Epithelial cell of prostate (primary cell): ENCODE data around the gene UPF1.
"Not testable (repeated sequence)": the region's sequence is repeated elsewhere in the genome, so short reads cannot be mapped to it uniquely, and the experiment has no call there.

Experiments used
- DNase-seq: peaks from one replicate; pipeline ENCODE4 v3.0.0-alpha.2; 2011; ENCODE audit warnings: low read depth, low spot score
- H3K27ac ChIP-seq: fragments of 450-650 bp; 2 replicates; pipeline ENCODE4 v1.5.1; 2017; ENCODE audit warnings: mild to moderate bottlenecking

Gene UPF1

DNA sequence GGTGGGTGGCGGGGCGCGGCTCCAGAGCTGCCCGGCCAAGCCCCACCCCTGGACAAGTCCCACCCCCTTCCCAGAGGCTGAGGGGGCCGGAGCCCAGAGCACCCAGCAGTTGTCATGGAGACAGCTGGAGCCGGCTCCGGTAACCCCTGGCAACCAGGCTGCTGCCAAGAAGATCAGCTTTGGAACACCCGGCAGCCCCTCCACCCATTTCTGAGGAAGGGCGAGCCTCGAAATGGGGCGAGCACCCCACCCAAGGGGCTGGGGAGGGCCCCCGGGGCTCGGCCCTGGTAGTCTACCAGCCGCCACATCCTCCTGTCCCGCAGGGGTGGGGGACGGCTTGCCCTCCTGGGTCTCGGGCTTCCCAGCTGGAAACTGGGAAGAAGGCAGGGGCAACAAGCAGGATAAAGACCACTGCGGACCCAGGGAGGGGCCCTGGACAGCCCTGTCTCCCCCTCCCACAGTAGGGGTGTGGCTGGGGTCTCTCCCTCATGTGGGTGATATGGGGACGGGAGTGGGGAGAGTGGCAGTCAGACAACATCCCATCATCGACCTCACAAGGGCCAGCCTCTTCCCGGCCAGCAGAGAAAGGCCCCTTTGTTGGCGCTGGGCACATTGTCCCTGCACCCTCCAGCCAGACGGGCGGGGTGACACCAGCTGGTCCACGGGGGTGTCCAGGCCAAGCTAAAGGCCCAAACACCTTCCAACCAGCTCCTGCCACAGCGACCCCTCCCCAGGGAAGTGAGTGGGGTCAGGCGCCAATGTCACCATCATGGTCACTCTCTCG lies 62.7 kb downstream of the UPF1 start:
- H3K27ac ChIP-seq = no peak overlapping the region
- no peak for DNase-seq

GRCh38 chr19:18895038-18895823 lies 63.5 kb downstream of the UPF1 start:
- DNase-seq = no peak
- no peak overlapping the region for H3K27ac ChIP-seq

DNA sequence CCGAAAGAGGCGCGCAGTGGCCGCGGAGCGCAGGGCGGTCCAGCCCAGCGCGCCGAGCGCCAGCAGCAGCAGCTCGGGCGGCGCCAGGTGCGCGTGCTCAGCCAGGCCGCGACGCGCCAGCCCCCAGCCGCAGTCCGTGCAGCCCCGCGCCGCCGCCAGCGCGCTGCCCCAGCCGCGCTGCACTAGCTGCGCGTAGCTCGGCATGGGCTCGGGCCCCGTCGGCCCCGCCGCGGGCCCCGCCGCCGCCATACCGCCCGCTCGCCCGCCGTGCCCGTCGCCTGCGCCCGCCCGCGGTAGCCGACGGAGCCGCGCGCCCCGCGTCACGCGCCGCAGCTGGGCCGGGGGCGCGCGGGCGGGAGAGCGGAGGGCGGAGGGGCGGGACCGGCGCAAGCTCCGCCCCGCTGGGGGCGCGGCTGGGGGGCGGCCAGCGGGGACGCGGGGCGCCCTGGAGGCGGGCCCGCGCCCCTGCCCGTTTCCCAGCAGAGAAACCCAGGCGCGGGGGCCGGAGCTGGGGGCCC lies 64.1 kb downstream of the UPF1 start, which contains the start of gene CERS1:
CERS1 (minus strand) TSS at position 335 of the 518 bp plus-strand sequence; CDS start at position 249, 86 bp downstream.
- no peak for DNase-seq
- no peak within 1 kb of the TSS for H3K27ac ChIP-seq

DNA sequence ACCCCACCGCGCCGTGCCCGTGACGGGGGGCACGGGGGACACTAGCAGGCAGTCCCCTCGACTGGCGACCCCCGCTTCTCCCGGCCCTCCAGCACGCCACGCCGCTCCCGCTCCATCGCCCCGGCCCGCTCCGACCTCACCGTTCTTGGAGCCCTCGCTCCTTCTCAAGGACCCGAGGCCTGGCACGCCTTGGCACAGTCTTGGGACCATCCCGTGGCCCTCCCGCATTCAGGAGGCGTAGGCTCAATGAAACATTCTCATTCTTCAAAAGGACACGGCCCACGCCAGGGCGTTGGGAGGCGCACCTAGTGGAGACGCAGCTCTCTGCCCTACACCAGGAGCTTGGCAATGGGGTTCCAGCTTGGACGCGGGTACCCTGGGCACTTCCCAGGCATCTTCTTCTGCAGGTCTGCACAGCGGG lies 64.7 kb downstream of the UPF1 start:
- H3K27ac ChIP-seq = no peak overlapping the region

GRCh38 chr19:18897094-18898029 lies 65.6 kb downstream of the UPF1 start:
- no peak overlapping the region for H3K27ac ChIP-seq
- DNase-seq = no peak

More for the DNA sequence above, 64.7 kb downstream of the UPF1 start:
- DNase-seq = no peak

DNA sequence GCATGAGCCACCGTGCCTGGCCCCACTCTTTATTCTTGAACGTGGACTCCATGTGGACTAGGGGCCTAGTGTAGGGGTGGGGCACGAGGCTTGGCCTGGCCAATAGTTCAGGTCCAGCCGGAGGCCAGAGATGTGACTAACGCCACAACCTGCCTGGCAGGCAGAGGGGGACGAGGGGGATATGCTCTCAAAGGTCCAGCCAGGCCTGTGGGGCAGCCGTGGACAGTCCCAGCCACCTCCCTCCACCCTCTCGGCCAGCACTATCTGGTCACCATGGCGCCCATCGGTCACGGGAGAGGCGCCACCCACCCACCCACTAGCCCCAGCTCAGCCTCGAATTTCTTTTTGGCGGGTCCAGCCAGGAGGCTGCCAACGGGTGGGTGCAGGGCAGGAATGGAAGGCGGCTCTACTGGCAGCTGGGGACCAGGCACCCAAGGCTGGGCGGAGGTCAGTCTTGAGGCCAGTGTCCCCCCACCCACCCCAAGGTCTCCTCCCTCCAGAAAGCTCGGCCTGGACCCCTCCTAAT lies 66.4 kb downstream of the UPF1 start:
- no peak overlapping the region for H3K27ac ChIP-seq
- DNase-seq = no peak

DNA sequence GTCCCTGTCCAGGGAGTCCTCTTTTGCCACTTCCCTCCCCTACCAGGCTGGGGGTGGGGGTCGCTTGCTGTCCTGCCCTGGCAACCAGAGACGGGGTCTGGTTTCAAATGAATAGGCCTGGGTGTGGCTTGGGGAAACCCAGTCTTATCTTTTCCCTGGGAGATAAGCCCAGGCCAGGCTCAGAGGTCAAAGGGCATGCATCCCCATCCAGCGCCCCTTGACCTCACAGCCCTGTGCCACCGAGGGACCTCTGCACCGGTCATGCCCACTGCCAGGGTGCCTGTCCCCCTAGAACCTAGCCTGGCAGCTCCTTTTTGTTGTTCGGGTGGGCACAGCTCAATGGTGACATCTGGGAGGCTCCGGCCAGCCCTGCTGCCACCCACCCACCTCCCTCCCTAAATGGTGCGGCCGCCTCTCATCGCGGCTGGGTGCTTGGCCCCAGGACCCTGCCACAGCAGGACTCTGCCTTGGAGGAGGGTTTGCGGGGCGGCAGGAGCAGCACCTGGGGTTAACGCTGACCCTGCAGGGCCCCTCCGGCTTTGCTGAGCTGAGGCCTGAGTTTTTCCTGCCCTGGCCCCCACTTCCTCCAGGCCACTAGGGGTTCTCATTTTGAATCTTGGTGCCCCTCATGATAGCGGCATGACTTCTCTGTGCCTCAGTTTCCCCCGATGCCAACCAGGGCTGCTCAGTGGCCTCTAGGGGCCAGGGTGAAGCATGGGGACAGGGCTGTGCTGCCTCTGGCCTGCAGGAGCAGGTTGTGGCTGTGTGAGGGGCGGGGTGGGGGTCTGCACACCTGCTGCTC lies 67.0 kb downstream of the UPF1 start:
- no peak overlapping the region for H3K27ac ChIP-seq

GRCh38 chr19:18899624-18900560 lies 68.1 kb downstream of the UPF1 start:
- DNase-seq = no peak
- H3K27ac ChIP-seq = no peak overlapping the region

More for the DNA sequence above, 67.0 kb downstream of the UPF1 start:
- DNase-seq = no peak

DNA sequence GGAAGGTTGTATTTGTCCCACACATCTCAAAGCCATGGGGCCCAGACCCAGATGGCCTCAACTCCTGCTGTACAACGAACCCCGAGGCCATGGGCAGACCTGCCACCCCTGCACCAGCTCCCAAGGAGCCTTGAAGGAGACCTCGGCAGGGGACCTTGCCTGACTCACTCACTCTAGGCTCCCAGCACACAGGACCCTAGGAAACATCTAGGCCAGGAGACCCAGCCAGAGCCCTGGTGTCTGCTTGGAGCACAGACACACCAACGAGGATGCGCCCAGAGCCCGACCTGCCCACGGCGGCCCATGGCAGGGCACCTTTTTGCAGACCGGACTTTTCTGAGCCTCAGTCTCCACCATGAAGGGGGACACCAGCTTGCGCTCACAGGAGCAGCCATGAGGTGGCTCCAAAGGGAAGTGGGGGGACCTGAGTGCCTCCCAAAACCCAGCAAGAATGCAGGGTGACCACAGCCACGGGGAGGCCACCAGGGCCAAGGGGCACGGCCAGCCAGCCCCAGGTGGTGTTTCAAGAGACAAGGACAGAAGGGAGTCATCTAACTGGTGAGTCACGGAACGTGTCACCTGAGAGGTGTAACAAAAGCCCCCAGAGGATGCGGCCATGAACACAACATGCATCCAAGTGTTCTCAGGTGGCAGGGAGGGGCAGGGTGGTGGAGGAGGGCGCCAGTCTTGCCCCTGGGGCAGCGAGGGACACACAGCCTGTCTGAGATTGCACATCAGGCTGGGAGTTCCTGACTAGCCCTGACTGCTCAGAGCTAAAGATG lies 69.1 kb downstream of the UPF1 start:
- H3K27ac ChIP-seq = no peak overlapping the region
- no peak for DNase-seq

GRCh38 chr19:18901491-18901890 lies 69.7 kb downstream of the UPF1 start:
- DNase-seq = no peak

GRCh38 chr19:18902519-18902918 lies 70.8 kb downstream of the UPF1 start:
- H3K27ac ChIP-seq, DNase-seq: not testable (repeated sequence)

More at GRCh38 chr19:18901491-18901890, 69.7 kb downstream of the UPF1 start:
- H3K27ac ChIP-seq = no peak overlapping the region

DNA sequence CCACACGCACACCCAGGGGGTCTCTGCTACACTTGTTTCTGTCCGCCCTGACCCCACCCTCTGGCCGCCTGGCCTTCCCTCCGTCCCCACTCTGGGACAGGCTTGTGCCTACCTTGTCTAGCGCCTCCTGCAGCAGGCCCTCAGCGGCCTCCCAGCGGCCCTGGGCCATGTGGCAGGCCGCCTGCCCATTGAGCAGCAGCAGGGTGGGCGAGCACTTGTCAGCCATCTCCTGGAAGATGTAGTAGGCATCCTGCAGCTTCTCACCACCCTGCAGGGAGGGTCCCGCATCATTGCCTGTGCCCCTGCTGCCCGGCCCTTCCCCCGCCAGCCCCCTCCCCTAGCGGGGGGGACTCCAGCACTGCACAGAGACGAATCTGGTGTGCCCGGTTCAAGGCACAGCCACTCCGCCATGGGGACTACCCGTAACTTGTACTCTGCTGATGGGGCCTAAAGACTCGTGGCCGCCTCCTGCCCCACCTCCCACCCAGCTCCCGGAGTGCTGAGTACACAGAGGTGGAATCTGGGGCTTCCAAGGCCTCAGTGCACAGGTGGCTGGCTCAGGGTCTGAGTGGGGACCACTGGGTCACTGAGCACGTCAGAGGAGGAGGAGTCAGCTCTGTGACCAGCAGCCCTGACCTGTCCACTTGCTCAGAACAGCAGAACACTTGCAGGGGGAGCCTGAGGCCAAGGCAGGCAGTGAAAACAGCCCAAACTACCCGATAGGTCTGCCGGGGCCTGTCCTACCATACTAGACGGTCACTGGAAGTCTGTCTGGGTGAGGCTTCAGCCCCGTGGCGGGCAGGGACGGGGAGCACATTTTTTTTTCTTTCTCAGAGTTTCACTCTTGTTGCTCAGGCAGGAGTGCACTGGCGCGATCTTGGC lies 71.6 kb downstream of the UPF1 start:
- H3K27ac ChIP-seq = no peak overlapping the region
- no peak for DNase-seq

DNA sequence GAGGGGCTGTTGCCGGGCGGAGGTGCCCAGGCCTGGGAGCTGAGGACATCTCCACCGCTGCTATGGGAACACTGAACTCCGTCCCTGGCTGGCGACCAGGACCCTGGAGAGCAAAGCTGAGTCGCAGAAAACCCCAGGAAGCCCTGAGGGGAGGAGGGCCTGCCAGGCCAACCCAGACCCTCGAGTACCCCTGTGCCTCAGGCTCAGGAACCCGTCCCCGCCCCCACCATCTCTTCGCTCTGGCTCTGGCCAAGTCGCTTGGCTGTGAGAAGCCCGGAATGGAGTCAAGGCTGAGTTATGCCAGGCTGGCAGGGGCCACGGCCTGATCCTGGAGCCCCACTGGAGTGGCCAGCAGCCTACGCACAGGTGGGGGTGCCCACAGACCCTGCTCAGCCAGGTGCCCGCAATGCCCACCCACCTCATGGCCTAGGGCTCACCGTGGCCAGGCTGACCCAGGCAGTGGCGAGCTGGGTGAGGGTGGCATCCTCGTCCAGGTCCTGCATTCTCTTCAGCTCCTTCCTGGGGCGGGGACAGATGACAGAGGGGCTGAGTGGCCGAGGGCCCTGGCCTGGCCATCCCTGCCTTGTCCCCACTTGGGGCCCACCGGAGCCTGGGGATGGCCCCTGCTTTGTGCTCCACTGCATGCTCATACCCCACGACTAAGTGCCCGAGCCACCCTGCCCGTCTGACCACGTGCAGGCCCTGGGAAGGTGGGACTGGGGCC lies 72.7 kb downstream of the UPF1 start:
- DNase-seq = no peak
- H3K27ac ChIP-seq = no peak overlapping the region

- no peak for DNase-seq
- H3K27ac ChIP-seq = no peak overlapping the region
Observed at GRCh38 chr19:18905058-18905456, 73.3 kb downstream of the UPF1 start.

- H3K27ac ChIP-seq = no peak overlapping the region
- no peak for DNase-seq
Observed at GRCh38 chr19:18905513-18906236, 73.9 kb downstream of the UPF1 start.
